ENCODE data around the gene WNT3A.

DNA sequence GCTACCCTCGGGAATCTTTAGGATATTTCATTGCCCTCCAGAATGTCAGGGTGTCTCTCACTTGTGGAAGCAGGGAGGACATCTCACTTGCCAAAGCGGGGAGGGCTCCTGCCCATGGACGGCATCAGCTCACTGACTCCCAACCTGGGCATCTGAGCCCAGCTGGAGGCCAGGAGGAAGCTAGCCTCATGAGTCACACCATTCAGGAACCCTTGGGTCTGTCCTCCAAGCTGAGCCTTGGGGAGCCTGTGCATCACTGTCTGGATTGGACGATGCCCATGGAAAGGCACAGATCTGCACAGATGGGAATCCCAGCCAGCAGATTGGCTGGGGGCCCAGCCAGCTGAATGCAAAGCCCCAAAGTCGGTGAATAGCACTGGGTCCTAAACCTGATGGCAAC, 25.2 kb downstream of the WNT3A start:
- TF ChIP-seq, protein P1, sequence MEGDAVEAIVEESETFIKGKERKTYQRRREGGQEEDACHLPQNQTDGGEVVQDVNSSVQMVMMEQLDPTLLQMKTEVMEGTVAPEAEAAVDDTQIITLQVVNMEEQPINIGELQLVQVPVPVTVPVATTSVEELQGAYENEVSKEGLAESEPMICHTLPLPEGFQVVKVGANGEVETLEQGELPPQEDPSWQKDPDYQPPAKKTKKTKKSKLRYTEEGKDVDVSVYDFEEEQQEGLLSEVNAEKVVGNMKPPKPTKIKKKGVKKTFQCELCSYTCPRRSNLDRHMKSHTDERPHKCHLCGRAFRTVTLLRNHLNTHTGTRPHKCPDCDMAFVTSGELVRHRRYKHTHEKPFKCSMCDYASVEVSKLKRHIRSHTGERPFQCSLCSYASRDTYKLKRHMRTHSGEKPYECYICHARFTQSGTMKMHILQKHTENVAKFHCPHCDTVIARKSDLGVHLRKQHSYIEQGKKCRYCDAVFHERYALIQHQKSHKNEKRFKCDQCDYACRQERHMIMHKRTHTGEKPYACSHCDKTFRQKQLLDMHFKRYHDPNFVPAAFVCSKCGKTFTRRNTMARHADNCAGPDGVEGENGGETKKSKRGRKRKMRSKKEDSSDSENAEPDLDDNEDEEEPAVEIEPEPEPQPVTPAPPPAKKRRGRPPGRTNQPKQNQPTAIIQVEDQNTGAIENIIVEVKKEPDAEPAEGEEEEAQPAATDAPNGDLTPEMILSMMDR (IDR thresholded peaks at IDR 0.05; ENCODE audit: low read depth, low read length) = no peak
- TF ChIP-seq EZH2phosphoT487 (IDR thresholded peaks at IDR 0.05; ENCODE audit: low read depth) = no peak
